OCI-M2 (cell line): ENCODE measurements around the gene SLC9B2.

ENCODE experiments used
- DNase-seq: peaks from one replicate; lab custom pipeline; 2025; ENCODE audit not compliant: unreplicated experiment; lab: John Stamatoyannopoulos, UW

The SLC9B2 gene

DNA sequence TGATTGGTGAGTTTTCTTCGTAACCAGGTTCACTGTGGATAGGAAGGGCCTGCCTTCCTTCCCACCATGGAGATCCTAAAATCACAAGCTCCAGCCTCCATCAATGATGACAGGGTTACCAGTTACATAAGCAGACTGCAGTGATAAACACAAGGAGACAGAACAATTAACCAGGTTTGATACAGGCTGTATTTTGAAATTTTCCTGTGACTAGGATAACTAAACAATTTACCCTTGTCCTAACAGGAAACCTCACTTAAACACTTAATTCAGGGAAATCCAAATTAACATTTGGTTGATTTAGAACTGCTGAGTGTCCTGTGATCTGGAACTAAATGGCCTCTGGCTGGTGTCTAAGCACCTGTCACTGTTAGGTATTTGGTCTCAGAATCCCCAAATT, 3.1 kb upstream of the SLC9B2 start:
- DNase-seq = no peak

- no peak for DNase-seq
Measured at GRCh38 chr4:103075894-103076746, 441 bp downstream of the SLC9B2 start.

DNA sequence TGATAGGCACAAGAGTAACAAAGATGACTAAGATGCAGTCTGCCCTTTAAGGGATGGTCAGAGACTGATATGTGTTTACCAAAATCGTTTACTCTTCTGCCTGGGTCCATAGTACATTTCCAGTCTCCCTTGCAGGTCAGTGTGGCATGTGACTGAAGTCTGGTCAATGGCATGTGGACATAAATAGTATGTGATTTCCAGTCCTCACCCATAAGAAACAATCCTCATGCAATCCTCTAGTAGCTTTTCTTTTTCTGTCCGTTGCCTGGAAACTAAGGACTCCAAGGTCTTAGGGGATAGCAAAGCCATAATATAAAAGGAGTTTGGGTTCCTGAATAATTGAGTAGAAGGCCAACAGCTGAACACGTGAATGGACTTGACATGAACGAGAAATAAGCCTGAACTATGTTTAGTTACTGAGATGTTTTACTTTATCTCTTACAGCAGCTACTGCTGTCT, 1.1 kb downstream of the SLC9B2 start:
- DNase-seq = no peak

DNA sequence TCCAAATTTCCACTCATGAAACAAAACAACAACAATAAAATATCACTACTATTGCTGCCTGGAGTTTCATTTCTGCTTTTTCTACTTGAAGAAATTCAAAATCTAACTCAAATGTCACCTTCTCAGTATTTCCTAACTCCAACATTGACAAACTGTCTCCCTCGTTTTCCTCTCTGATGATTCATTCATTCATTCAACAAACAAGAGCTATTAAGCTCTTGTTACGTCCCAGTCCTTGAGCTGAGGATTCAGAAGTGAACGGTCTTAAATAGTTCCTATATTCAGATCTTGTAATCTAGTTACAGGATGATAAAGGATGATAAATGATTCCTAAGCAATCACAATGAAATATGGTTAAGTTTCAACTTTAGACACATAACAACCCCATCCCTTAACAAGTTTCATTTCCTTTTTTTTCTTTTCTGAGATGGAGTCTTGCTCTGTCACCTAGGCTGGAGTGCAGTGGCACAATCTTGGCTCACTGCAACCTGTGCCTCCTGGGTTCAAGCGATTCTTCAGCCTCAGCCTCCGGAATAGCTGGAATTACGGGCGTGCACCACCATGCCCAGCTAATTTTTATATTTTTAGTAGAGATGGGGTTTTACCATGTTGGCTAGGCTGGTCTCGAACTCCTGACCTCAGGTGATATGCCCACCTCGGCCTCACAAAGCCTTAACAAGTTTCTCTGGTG, 1.7 kb downstream of the SLC9B2 start:
- DNase-seq = no peak

- DNase-seq = no peak
Measured at GRCh38 chr4:103073792-103074438, 2.6 kb downstream of the SLC9B2 start.

GRCh38 chr4:103067841-103068547, 8.6 kb downstream of the SLC9B2 start:
- no peak for DNase-seq

DNA sequence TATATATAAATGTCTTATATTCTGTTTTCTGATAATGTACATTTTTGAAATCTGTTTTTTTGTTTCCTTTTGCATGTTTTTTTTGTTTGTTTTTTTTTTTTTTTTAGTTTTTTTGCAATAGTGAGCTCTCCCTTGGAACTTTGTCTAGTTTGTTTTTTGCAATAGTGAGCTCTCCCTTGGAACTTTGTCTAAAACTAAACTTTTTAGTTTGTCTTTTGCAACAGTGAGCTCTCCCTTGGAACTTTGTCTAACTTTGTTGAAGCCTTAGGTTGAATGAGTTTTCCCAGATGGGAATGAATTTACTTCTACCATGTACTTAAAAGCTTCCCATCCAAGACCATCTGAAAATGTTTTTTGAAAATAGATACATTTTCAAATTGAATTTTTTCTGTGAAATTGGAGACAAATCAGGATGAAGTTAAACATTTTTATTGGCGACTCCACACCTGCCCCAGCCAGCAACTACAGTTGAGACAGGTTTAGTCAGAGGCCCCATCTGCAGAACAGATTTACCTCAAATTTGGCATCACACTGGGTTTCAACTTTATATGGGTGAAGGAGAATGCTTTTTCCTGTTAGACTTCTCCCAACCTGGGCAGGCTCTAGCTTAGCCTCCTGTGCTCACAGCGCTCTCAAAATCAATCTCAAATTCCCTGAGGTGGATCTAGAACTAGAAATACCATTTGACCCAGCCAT, 16.0 kb downstream of the SLC9B2 start:
- DNase-seq = no peak

GRCh38 chr4:103054030-103054429, 22.5 kb downstream of the SLC9B2 start:
- no peak for DNase-seq

GRCh38 chr4:103052779-103053178, 23.8 kb downstream of the SLC9B2 start:
- no peak for DNase-seq

DNA sequence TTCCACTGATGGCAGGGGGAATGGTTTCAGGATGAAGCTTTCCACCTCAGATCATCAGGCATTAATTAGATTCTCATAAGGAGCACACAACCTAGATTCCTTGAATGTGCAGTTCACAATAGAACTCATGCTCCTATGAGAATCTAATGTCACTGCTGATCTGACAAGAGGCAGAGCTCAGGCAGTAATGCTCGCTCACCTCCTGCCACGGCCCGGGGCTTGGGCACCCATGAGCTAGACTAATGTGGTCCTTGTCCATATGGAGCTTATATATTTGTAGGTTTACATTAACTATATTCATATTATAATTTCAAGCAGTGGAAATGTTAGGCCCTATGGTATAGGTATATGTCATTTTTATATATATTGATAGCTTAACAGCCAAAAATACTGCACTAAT, 24.4 kb downstream of the SLC9B2 start:
- DNase-seq = no peak

- DNase-seq = no peak
Measured at GRCh38 chr4:103050736-103051436, 25.7 kb downstream of the SLC9B2 start.

GRCh38 chr4:103046416-103047290, 29.9 kb downstream of the SLC9B2 start:
- DNase-seq = no peak

GRCh38 chr4:103044183-103044582, 32.4 kb downstream of the SLC9B2 start:
- DNase-seq = no peak

DNA sequence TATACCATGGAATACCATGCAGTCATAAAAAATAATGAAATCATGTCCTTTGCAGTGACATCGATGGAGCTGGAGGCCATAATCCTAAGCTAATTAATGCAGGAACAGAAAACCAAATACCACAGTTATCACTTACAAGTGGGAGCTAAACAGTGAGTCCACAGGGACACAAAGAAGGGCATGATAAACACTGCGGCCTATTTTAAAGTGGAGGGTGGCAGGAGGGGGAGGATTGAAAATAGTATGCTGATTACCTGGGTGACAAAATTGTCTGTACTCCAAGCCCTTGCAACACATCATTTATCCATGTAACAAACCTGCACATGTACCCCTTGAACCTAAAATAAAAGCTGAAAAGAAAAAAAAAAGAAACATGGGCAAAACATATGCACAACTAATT, 40.4 kb downstream of the SLC9B2 start:
- no peak for DNase-seq

GRCh38 chr4:103032574-103032973, 44.0 kb downstream of the SLC9B2 start:
- no peak for DNase-seq

DNA sequence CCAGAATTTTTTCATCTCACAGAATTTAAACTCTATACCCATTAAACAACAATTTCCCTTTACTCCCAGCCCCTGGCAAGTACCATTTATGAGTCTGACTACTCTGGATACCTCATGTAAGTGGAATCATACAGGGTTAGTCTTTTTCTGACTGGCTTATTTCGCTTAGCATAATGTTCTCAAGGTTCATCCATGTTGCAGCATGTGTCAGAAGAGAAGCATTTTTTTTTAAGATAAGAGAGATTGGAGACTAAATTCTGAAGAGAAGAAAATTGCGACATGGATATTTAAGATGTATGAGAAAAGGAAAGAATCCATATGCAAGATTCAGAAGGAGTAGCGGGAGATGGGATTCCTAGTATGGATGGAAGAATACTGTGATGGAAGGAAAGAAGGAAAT, 45.8 kb downstream of the SLC9B2 start:
- DNase-seq = no peak

DNA sequence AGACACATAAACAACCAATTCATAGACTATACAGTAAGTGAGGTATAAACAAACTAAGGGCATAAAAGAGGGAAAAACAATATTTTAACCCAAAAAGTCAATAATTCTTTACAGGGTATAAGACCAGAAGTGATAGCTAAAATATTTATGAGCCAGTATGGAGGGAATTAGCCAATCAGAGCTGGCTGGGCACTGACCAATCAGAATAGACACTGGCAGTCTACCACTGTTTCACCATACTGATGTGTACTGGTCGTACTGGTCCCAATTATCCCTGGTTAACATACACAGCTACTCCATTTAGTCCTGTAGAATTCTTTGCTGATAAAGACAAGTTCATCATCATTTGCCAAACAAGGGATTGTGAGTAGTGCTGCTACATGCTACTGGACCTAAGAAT, 47.3 kb downstream of the SLC9B2 start:
- DNase-seq = no peak

DNA sequence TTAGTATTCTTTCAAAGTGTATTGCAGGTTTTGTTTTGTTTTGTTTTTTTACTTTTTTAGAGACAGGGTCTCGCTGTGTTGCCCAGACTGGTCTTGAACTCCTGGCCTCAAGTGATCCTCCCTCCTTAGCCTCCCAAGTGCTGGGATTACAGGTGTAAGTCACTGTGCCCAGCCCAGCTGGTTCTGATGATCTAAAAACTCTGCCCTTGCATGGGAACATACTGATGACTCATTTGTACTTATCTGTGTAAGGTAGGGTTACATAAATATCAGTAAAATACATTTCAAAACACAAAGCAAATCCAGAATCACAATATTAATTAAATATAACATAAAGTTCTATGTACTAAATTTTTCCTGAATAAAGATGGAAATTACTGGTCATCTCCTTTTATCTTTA, 49.7 kb downstream of the SLC9B2 start:
- no peak for DNase-seq

- no peak for DNase-seq
Measured at GRCh38 chr4:103024996-103025395, 51.6 kb downstream of the SLC9B2 start.
